Activated CD4-positive, alpha-beta memory T cell treated with anti-CD3 and anti-CD28 coated beads for 36 hours (primary cell): ENCODE data around the gene PLBD2. TPM values are rescaled to one million over a fixed set of nuclear protein-coding genes. Genes with fewer than 3 reads are reported as not detected.

ENCODE experiments used
- CTCF ChIA-PET: fragments of 350-600 bp; sonication (Branson Sonifier 250); formaldehyde crosslinking; loops from one replicate; lab custom pipeline; 2021; ENCODE audit warnings: antibody characterized with exemption, inconsistent platforms; lab: Charles Lee
- POLR2A ChIA-PET: fragments of 350-600 bp; sonication (Branson Sonifier 250); formaldehyde crosslinking; loops from one replicate; lab custom pipeline; 2021; ENCODE audit warnings: antibody characterized with exemption; lab: Charles Lee
- DNase-seq: peaks from one replicate; pipeline ENCODE4 v3.0.0-alpha.2; 2020
- H3K27ac Mint-ChIP-seq: one replicate; pipeline ENCODE4 v1.8.0; 2021; ENCODE audit warnings: mixed read lengths
- H3K27me3 Mint-ChIP-seq: one replicate; pipeline ENCODE4 v1.8.0; 2021; ENCODE audit warnings: mixed read lengths
- H3K36me3 Mint-ChIP-seq: one replicate; pipeline ENCODE4 v1.8.0; 2021; ENCODE audit warnings: mixed read lengths
- H3K4me1 Mint-ChIP-seq: one replicate; pipeline ENCODE4 v1.8.0; 2021; ENCODE audit warnings: low read depth, mixed read lengths
- H3K4me3 Mint-ChIP-seq: one replicate; pipeline ENCODE4 v1.8.0; 2021; ENCODE audit warnings: mild to moderate bottlenecking, mixed read lengths
- H3K9me3 Mint-ChIP-seq: one replicate; pipeline ENCODE4 v1.8.0; 2021; ENCODE audit warnings: mixed read lengths
- intact Hi-C: fragments of 100-400 bp; cut with micrococcal nuclease; formaldehyde crosslinking; loops from one replicate; pipeline ENCODE4 v1.15.1; 2023
- total RNA-seq, 2 experiments: library from RNA; stranded (reverse); gene quantifications; one replicate each; pipeline ENCODE4 v1.2.3, GENCODE V29; 2021

PLBD2 gene
- total RNA-seq, 2 experiments from 2014 or later, result 18.3 to 18.8 TPM

GRCh38 chr12:113392988-113393579 is 34.7 kb downstream of the PLBD2 start:
- Mint-ChIP-seq H3K9me3 (no peaks in the 10 kb centered on the region), H3K27ac (no peak overlapping the region), H3K4me3 (no peak overlapping the region), H3K4me1 (no peaks in the 10 kb centered on the region), H3K36me3 (peaks cover 4% of the 10 kb centered on the region), H3K27me3 (no peaks in the 10 kb centered on the region)
- DNase-seq, result no peak
- intact Hi-C loops, result no loop called here
- ChIA-PET CTCF (no interaction called here), POLR2A (no interaction called here)

GRCh38 chr12:113393749-113394148 is 35.4 kb downstream of the PLBD2 start:
- DNase-seq, result no peak
- ChIA-PET POLR2A (no interaction called here), CTCF (no interaction called here)
- H3K4me1 Mint-ChIP-seq, result no peaks in the 10 kb centered on the region
- intact Hi-C loops, result no loop called here
- H3K27ac Mint-ChIP-seq, result no peak overlapping the region
- peaks cover 1% of the 10 kb centered on the region for H3K36me3 Mint-ChIP-seq
- H3K4me3 Mint-ChIP-seq, result no peak overlapping the region
- H3K9me3 Mint-ChIP-seq, result no peaks in the 10 kb centered on the region
- no peaks in the 10 kb centered on the region for H3K27me3 Mint-ChIP-seq

- Mint-ChIP-seq H3K4me1 (no peaks in the 10 kb centered on the region), H3K4me3 (no peak overlapping the region), H3K27me3 (no peaks in the 10 kb centered on the region), H3K27ac (no peak overlapping the region), H3K36me3 (no peaks in the 10 kb centered on the region), H3K9me3 (no peaks in the 10 kb centered on the region)
- intact Hi-C loops, result no loop called here
- DNase-seq, result no peak
- ChIA-PET POLR2A (no interaction called here), CTCF (no interaction called here)
Observed at GRCh38 chr12:113395119-113395518, 36.7 kb downstream of the PLBD2 start.

- intact Hi-C loops, result no loop called here
- Mint-ChIP-seq H3K27me3 (no peaks in the 10 kb centered on the region), H3K27ac (no peak overlapping the region), H3K36me3 (no peaks in the 10 kb centered on the region), H3K9me3 (no peaks in the 10 kb centered on the region), H3K4me1 (no peaks in the 10 kb centered on the region), H3K4me3 (no peak overlapping the region)
- DNase-seq, result no peak
- ChIA-PET POLR2A (no interaction called here), CTCF (no interaction called here)
Observed at GRCh38 chr12:113396200-113396599, 37.8 kb downstream of the PLBD2 start.

GRCh38 chr12:113396828-113397496 is 38.6 kb downstream of the PLBD2 start:
- Mint-ChIP-seq H3K4me1 (no peaks in the 10 kb centered on the region), H3K4me3 (no peak overlapping the region), H3K36me3 (no peaks in the 10 kb centered on the region), H3K9me3 (no peaks in the 10 kb centered on the region), H3K27me3 (no peaks in the 10 kb centered on the region), H3K27ac (no peak overlapping the region)
- intact Hi-C loops, result no loop called here
- ChIA-PET CTCF (no interaction called here), POLR2A (no interaction called here)
- no peak for DNase-seq

- ChIA-PET POLR2A (no interaction called here), CTCF (no interaction called here)
- H3K9me3 Mint-ChIP-seq, result no peaks in the 10 kb centered on the region
- intact Hi-C loops, result no loop called here
- no peaks in the 10 kb centered on the region for H3K4me1 Mint-ChIP-seq
- no peaks in the 10 kb centered on the region for H3K36me3 Mint-ChIP-seq
- H3K4me3 Mint-ChIP-seq, result no peak overlapping the region
- DNase-seq, result no peak
- H3K27ac Mint-ChIP-seq, result no peak overlapping the region
- H3K27me3 Mint-ChIP-seq, result no peaks in the 10 kb centered on the region
Observed at GRCh38 chr12:113397497-113398197, 39.3 kb downstream of the PLBD2 start.

- ChIA-PET POLR2A (no interaction called here), CTCF (no interaction called here)
- DNase-seq, result no peak
- intact Hi-C loops, result no loop called here
- H3K36me3 Mint-ChIP-seq, result no peaks in the 10 kb centered on the region
- no peaks in the 10 kb centered on the region for H3K4me1 Mint-ChIP-seq
- H3K9me3 Mint-ChIP-seq, result no peaks in the 10 kb centered on the region
- H3K4me3 Mint-ChIP-seq, result no peak overlapping the region
- H3K27ac Mint-ChIP-seq, result no peak overlapping the region
- H3K27me3 Mint-ChIP-seq, result no peaks in the 10 kb centered on the region
Observed at GRCh38 chr12:113398346-113399290, 40.2 kb downstream of the PLBD2 start.

GRCh38 chr12:113399490-113399889 is 41.1 kb downstream of the PLBD2 start:
- intact Hi-C loops, result no loop called here
- H3K27ac Mint-ChIP-seq, result no peak overlapping the region
- POLR2A ChIA-PET, result no interaction called here
- H3K27me3 Mint-ChIP-seq, result no peaks in the 10 kb centered on the region
- no peaks in the 10 kb centered on the region for H3K9me3 Mint-ChIP-seq
- H3K4me3 Mint-ChIP-seq, result no peak overlapping the region
- no peak for DNase-seq
- H3K36me3 Mint-ChIP-seq, result no peaks in the 10 kb centered on the region
- CTCF ChIA-PET, result no interaction called here
- no peaks in the 10 kb centered on the region for H3K4me1 Mint-ChIP-seq

GRCh38 chr12:113400362-113400761 is 42.0 kb downstream of the PLBD2 start:
- CTCF ChIA-PET, result no interaction called here
- intact Hi-C loops, result no loop called here
- POLR2A ChIA-PET, result no interaction called here
- no peaks in the 10 kb centered on the region for H3K27me3 Mint-ChIP-seq
- H3K9me3 Mint-ChIP-seq, result no peaks in the 10 kb centered on the region
- no peaks in the 10 kb centered on the region for H3K4me1 Mint-ChIP-seq
- no peak overlapping the region for H3K27ac Mint-ChIP-seq
- DNase-seq, result no peak
- no peaks in the 10 kb centered on the region for H3K36me3 Mint-ChIP-seq
- no peak overlapping the region for H3K4me3 Mint-ChIP-seq

- ChIA-PET CTCF (interaction anchor here (0.7 kb wide), 1 partner anchor 41 kb away, joined by 3 read pairs; no protein-coding TSS in a partner anchor), POLR2A (no interaction called here)
- Mint-ChIP-seq H3K4me1 (no peaks in the 10 kb centered on the region), H3K36me3 (no peaks in the 10 kb centered on the region), H3K27me3 (no peaks in the 10 kb centered on the region), H3K4me3 (no peak overlapping the region), H3K27ac (no peak overlapping the region), H3K9me3 (no peaks in the 10 kb centered on the region)
- DNase-seq, result no peak
- intact Hi-C loops, result no loop called here
Observed at GRCh38 chr12:113401066-113402000, 42.9 kb downstream of the PLBD2 start.

- Mint-ChIP-seq H3K4me1 (no peaks in the 10 kb centered on the region), H3K27me3 (no peaks in the 10 kb centered on the region), H3K4me3 (no peak overlapping the region), H3K36me3 (no peaks in the 10 kb centered on the region), H3K9me3 (no peaks in the 10 kb centered on the region), H3K27ac (no peak overlapping the region)
- CTCF ChIA-PET, result no interaction called here
- POLR2A ChIA-PET, result no interaction called here
- DNase-seq, result no peak
- intact Hi-C loops, result no loop called here
Observed at GRCh38 chr12:113402586-113403260, 44.3 kb downstream of the PLBD2 start.
